Activated naive CD8-positive, alpha-beta T cell treated with anti-CD3 and anti-CD28 coated beads, Interleukin-2, amount 50 U/mL, for 24 hours (primary cell): ENCODE data around the gene EVC2.
A peak's percentile ranks its signal among the peaks of the same experiment; 100 is the strongest.

Experiments
- ATAC-seq: fragments of 150-1000 bp; cut with Tn5 transposase; one replicate; pipeline ENCODE4 v1.10.0; 2021
- DNase-seq: peaks from one replicate; pipeline ENCODE4 v3.0.0; 2021
- H3K27ac Mint-ChIP-seq: one replicate; pipeline ENCODE4 v1.8.0; 2021; ENCODE audit warnings: mild to moderate bottlenecking, mixed read lengths
- H3K27me3 Mint-ChIP-seq: one replicate; pipeline ENCODE4 v1.8.0; 2021; ENCODE audit warnings: mixed read lengths
- H3K36me3 Mint-ChIP-seq: one replicate; pipeline ENCODE4 v1.8.0; 2021; ENCODE audit warnings: low read depth, mixed read lengths
- H3K4me1 Mint-ChIP-seq: one replicate; pipeline ENCODE4 v1.8.0; 2021; ENCODE audit warnings: mixed read lengths
- H3K4me3 Mint-ChIP-seq: one replicate; pipeline ENCODE4 v1.8.0; 2021; ENCODE audit warnings: mild to moderate bottlenecking, moderate library complexity, mixed read lengths
- H3K9me3 Mint-ChIP-seq: one replicate; pipeline ENCODE4 v1.8.0; 2021; ENCODE audit warnings: mixed read lengths

Gene EVC2

DNA sequence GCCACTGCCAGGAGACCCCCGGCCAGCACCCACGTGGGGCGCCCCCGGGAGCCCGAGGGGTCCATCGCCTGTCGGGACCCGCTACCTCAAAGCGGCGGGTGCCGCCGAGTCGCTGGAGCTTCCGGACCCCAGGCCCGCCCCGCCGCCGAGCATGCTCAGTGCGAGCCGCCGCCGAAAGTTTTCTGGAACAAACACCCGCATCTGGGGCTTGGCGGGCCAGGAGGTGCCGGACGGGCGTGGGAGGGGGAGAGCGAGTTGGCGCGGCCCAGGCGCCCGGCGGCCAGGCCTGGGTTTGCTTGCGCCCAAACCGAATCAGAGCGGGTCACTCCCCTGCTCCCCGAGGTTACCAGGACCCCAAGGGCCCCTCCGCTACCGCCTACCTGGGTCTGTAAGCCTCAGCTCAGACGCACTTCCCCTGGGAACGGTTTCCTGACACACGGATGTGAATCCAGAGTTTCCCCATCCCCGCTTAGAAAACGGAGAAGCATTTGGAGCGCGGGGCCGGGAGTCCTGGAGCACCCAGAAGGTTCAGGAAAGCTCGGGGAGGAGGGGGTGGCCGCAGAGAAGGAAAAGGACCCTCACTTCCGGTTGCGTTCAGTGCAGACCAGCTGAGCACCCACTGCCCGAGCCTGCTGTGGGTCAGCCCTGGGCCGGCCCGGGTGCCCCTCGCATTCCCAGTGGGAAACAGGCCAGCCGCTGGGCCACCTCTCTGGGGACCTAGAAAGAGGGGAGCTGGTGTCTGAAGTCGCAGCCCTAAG is at the start of gene EVC2:
Gene EVC2, minus strand, starts transcription at position 111 of the 758 bp plus-strand sequence. Its CDS starts 46 bp downstream, at position 65.
- Mint-ChIP-seq H3K4me1 (peaks cover 17% of the 10 kb centered on the region), H3K4me3 (peak within 1 kb of the TSS; percentile 36)

DNA sequence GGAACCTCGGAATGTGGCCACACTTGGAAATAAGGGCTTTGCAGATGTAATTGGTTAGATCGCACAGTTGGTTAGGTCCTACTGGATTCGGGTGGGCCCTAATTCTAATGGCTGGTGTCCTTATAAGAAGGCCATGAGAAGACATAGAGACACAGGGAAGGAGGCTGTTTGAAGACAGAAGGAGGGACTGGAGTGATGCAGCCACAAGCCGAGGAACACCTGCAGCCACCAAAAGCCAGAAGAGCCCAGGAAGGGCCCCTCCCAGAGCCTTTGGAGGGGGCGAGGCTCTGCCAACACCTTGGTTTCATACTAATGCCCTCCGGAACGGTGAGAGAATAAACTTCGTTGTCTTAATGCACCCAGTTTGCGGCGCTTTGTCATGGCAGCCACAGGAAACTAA is 49.6 kb upstream of the EVC2 start:
- H3K27ac Mint-ChIP-seq: no peak overlapping the region
- DNase-seq (no peak), ATAC-seq (no peak)
- peaks cover 4% of the 10 kb centered on the region for H3K4me1 Mint-ChIP-seq
- no peaks in the 10 kb centered on the region for H3K36me3 Mint-ChIP-seq
- H3K4me3 Mint-ChIP-seq: no peak overlapping the region
- H3K9me3 Mint-ChIP-seq: peaks cover 5% of the 10 kb centered on the region
- no peaks in the 10 kb centered on the region for H3K27me3 Mint-ChIP-seq

More for the DNA sequence above, at the start of gene EVC2:
- no peak for ATAC-seq
- H3K36me3 Mint-ChIP-seq: no peaks in the 10 kb centered on the region
- peak; percentile 19 for DNase-seq
- peaks cover 13% of the 10 kb centered on the region for H3K9me3 Mint-ChIP-seq
- no peak within 1 kb of the TSS for H3K27ac Mint-ChIP-seq
- peaks cover 46% of the 10 kb centered on the region for H3K27me3 Mint-ChIP-seq

DNA sequence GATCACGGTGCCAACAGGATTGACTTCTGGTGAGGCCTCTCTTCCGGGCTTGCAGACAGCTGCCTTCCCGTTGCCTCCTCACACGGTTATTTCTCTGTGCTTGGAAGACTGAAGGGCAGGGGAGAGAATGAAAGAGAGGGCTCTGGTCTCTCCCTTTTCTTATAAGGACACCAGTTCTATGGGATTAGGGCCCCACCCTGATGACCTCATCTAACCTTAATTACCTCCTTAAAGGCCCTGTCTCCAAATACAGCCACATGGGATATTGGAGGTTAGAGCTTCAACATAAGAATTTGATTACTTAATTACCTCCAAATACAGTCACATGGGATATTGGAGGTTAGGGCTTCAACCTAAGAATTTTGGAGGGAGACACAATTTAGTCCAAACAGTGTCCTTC is 49.2 kb upstream of the EVC2 start:
- Mint-ChIP-seq H3K4me3 (no peak overlapping the region), H3K9me3 (peaks cover 5% of the 10 kb centered on the region), H3K27ac (no peak overlapping the region), H3K27me3 (no peaks in the 10 kb centered on the region), H3K36me3 (no peaks in the 10 kb centered on the region), H3K4me1 (peaks cover 4% of the 10 kb centered on the region)
- ATAC-seq (no peak), DNase-seq (no peak)

- DNase-seq (no peak), ATAC-seq (no peak)
- no peaks in the 10 kb centered on the region for H3K27me3 Mint-ChIP-seq
- peaks cover 5% of the 10 kb centered on the region for H3K9me3 Mint-ChIP-seq
- H3K36me3 Mint-ChIP-seq: no peaks in the 10 kb centered on the region
- H3K4me3 Mint-ChIP-seq: no peak overlapping the region
- H3K4me1 Mint-ChIP-seq: peaks cover 4% of the 10 kb centered on the region
- H3K27ac Mint-ChIP-seq: no peak overlapping the region
Measured at GRCh38 chr4:5757091-5757490, 48.7 kb upstream of the EVC2 start.

GRCh38 chr4:5756271-5756670 is 47.9 kb upstream of the EVC2 start:
- Mint-ChIP-seq H3K36me3 (no peaks in the 10 kb centered on the region), H3K27me3 (no peaks in the 10 kb centered on the region), H3K4me1 (peaks cover 4% of the 10 kb centered on the region), H3K27ac (no peak overlapping the region), H3K9me3 (peaks cover 5% of the 10 kb centered on the region), H3K4me3 (no peak overlapping the region)
- no peak for ATAC-seq
- DNase-seq: no peak

- ATAC-seq: no peak
- no peaks in the 10 kb centered on the region for H3K27me3 Mint-ChIP-seq
- no peak overlapping the region for H3K4me3 Mint-ChIP-seq
- DNase-seq: no peak
- no peak overlapping the region for H3K27ac Mint-ChIP-seq
- H3K9me3 Mint-ChIP-seq: peaks cover 5% of the 10 kb centered on the region
- H3K4me1 Mint-ChIP-seq: peaks cover 4% of the 10 kb centered on the region
- no peaks in the 10 kb centered on the region for H3K36me3 Mint-ChIP-seq
Measured at GRCh38 chr4:5755679-5756078, 47.3 kb upstream of the EVC2 start.

GRCh38 chr4:5755161-5755560 is 46.8 kb upstream of the EVC2 start:
- Mint-ChIP-seq H3K27ac (no peak overlapping the region), H3K4me3 (no peak overlapping the region), H3K9me3 (peaks cover 4% of the 10 kb centered on the region), H3K4me1 (peaks cover 4% of the 10 kb centered on the region), H3K36me3 (no peaks in the 10 kb centered on the region), H3K27me3 (no peaks in the 10 kb centered on the region)
- ATAC-seq: no peak
- DNase-seq: no peak

DNA sequence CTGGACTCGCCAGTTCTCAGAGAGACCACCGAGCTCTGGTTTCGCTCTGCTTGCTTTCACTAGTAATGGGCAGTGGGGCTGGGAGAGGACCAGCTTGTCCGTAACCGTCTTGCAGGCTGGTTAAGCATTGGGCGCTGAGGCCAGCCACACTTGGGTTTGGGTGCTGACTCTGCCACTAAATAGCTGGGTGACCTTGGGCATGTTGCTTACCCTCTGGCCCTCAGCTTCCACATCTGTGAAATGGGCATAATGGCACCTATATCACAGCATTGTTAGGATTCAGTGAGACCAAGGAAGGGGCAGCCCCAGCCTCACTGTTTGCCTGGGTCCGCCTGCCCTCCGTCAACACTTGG is 46.1 kb upstream of the EVC2 start:
- peaks cover 4% of the 10 kb centered on the region for H3K4me1 Mint-ChIP-seq
- no peak overlapping the region for H3K4me3 Mint-ChIP-seq
- ATAC-seq (no peak), DNase-seq (no peak)
- H3K9me3 Mint-ChIP-seq: no peaks in the 10 kb centered on the region
- no peak overlapping the region for H3K27ac Mint-ChIP-seq
- H3K36me3 Mint-ChIP-seq: no peaks in the 10 kb centered on the region
- no peaks in the 10 kb centered on the region for H3K27me3 Mint-ChIP-seq

GRCh38 chr4:5753766-5754528 is 45.6 kb upstream of the EVC2 start:
- no peak for DNase-seq
- no peaks in the 10 kb centered on the region for H3K9me3 Mint-ChIP-seq
- peaks cover 4% of the 10 kb centered on the region for H3K4me1 Mint-ChIP-seq
- ATAC-seq: no peak
- no peaks in the 10 kb centered on the region for H3K36me3 Mint-ChIP-seq
- no peaks in the 10 kb centered on the region for H3K27me3 Mint-ChIP-seq
- H3K4me3 Mint-ChIP-seq: no peak overlapping the region
- no peak overlapping the region for H3K27ac Mint-ChIP-seq

DNA sequence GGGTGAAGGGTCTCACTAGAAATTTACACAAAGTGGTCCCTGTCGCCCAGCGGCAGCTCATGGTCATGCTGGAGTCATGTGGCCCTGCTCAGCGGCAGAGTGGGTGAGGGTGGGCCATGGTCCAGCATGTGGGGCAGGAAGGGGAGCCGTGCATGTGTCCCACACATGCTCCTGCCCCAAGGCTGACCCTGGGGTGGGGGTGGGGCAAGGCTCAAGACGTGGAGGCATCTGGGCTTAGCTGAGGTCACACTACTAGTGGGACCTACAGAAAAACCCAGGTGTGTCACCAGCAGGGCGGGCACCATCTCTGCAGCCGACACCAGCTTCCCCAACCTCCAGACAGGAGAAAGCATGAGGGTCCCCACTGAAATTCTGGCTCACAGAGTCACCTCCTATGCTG is 45.0 kb upstream of the EVC2 start:
- Mint-ChIP-seq H3K4me3 (no peak overlapping the region), H3K27me3 (no peaks in the 10 kb centered on the region), H3K36me3 (no peaks in the 10 kb centered on the region), H3K27ac (no peak overlapping the region), H3K4me1 (no peaks in the 10 kb centered on the region), H3K9me3 (no peaks in the 10 kb centered on the region)
- DNase-seq (no peak), ATAC-seq (no peak)

- no peaks in the 10 kb centered on the region for H3K4me1 Mint-ChIP-seq
- H3K27ac Mint-ChIP-seq: no peak overlapping the region
- no peaks in the 10 kb centered on the region for H3K27me3 Mint-ChIP-seq
- DNase-seq: no peak
- no peak overlapping the region for H3K4me3 Mint-ChIP-seq
- no peaks in the 10 kb centered on the region for H3K36me3 Mint-ChIP-seq
- no peaks in the 10 kb centered on the region for H3K9me3 Mint-ChIP-seq
- no peak for ATAC-seq
Measured at GRCh38 chr4:5752376-5753184, 44.2 kb upstream of the EVC2 start.

DNA sequence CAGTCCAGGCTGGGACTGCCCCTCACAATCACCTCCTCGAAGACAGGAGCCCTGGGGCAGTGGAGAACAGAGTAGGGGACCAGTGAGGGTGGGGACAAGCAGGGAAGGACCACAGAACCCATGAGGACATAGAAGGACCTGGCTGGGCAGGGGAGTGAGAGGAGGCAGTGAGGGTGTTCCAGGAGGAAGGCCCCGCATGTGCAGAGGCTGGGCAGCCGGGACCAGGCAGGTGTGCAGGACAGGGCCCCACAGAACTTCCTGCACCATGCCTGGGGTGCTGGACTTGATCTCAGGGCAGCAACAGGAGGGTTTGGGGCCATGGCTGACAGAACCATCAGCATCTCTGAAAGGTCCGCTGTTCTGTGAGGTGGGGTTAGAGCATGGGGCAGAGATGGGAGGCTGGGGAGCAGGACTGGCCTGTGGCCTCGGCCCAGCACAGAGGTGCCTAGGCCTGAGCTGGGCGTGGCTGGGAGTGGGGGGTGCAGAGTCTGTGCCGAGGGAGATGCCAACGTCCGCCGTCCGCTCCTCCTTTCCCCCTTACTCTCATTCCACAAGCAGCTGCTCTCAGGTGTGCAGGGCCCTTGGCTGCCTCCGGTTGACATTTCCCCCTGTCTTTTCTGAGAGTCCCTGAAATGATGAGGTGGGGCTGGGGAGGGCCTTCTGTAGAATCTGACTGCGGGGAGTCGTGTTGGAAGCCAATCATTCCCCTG is 43.5 kb upstream of the EVC2 start:
- Mint-ChIP-seq H3K4me1 (no peaks in the 10 kb centered on the region), H3K9me3 (no peaks in the 10 kb centered on the region), H3K27ac (no peak overlapping the region), H3K4me3 (no peak overlapping the region), H3K36me3 (no peaks in the 10 kb centered on the region), H3K27me3 (peaks cover under 1% of the 10 kb centered on the region)
- ATAC-seq (no peak), DNase-seq (no peak)

DNA sequence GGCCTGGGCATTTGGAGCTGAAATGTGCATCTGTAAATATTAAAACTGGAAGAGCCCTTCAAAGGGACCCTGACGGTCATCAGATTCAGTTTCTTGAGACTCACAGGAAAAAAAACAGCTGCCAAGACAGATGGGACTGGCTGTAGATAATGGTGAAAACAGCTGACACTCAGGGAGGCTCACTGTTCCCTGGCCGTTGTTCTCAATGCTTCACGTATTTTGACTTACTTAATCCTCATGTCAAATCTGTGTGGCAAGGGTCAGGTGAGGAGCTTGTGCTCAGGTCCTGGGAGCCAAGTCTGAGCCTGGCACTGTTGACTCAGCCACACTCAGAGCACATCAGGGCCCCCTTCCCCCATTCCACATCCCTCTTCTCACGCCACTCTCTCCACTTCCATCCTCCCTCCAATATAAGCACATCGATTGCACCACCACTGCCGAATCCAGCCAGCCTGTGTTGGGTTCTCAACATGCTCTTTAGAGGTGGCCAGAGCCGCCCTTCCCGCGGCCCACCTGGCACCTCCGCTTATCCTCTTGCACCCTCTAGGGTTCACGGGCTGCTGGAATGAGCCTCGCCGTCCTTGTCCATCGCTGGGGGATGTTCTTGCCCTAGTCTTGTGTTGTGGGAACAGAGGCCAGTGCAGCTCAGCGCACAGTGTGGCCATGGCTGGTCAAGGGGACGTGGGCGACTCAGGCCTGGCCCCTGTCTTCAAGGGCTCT is 42.7 kb upstream of the EVC2 start:
- H3K9me3 Mint-ChIP-seq: no peaks in the 10 kb centered on the region
- H3K4me1 Mint-ChIP-seq: no peaks in the 10 kb centered on the region
- H3K27ac Mint-ChIP-seq: no peak overlapping the region
- peaks cover 4% of the 10 kb centered on the region for H3K27me3 Mint-ChIP-seq
- no peak for DNase-seq
- no peak overlapping the region for H3K4me3 Mint-ChIP-seq
- no peaks in the 10 kb centered on the region for H3K36me3 Mint-ChIP-seq
- no peak for ATAC-seq
